GM21360 (cell line): ENCODE data around the gene MTRF1.
A peak's percentile ranks its signal among the peaks of the same experiment; 100 is the strongest.

Experiments used
- ATAC-seq: cut with Tn5 transposase; IDR thresholded peaks from one replicate; pipeline ENCODE4 v1.9.1; 2021; ENCODE audit warnings: mild to moderate bottlenecking, moderate library complexity; ENCODE audit not compliant: unreplicated experiment

MTRF1 gene

GRCh38 chr13:41224113-41225110, 39.0 kb downstream of the MTRF1 start:
- no peak for ATAC-seq

DNA sequence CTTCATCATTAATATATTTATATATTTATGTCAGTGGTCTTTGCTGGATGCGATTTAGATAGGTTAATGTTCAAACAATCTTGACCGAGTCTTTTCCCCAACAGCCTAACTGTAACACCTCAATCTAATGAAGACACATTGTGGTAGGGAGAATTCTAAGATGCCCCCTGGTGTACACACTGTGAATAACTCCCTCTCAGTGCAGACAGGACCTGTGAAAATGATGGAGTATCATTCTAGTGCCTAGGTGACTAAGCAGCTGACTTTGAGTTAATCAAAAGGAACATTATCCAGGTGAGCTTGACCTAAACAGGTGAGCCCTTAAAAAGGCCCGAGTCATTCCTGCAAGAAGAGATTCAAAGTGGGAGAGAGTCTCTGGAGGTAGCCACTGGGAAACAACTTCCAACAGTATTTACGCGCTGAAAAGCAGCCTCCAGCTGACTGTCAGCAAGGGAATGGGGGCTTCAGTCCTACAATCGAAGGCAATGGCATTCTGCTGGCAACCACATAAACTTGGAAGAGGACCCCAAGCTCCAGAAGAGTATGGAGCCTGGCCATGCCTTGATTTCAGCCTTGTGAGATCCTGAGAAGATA, 41.0 kb downstream of the MTRF1 start:
- ATAC-seq: no peak

DNA sequence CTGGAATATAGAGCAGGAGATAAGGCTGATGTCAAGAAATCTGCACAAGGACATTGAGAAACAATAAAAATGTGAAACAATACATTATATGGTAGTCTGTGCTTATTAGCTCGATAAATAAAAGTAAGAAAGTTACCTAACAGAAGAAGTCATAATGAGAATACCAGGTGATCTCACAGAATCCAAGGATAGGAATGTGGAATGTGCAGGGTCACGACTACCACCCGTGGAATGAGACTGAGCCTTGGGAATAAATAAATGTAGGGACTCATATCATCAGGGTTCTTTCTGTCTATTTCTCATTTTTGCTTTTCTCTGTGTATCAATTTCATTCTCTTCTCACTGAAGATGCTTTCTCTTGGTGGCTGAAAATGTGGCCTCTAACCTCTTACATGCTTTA, 43.0 kb downstream of the MTRF1 start:
- ATAC-seq: no peak

DNA sequence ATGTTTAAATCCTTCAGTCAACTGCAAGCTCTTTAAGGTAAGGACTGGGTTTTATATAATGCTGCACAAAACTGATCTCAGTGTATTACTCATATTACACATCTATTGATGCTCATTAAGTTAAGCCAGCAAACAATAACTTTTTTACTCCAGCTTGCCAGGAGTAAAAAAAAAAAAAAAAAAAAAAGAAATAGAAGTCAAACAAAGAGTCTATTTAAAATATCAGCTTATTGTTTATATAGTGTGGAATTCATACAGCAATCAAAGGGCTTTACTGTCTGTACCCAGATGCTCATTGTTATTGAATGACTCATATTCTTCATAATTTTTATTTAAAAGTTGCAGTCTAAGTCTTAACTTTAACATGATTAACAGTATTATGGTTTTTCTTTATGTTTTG, 47.2 kb downstream of the MTRF1 start:
- no peak for ATAC-seq

- no peak for ATAC-seq
These were observed 49.5 kb downstream of the MTRF1 start for GRCh38 chr13:41213919-41214318.

DNA sequence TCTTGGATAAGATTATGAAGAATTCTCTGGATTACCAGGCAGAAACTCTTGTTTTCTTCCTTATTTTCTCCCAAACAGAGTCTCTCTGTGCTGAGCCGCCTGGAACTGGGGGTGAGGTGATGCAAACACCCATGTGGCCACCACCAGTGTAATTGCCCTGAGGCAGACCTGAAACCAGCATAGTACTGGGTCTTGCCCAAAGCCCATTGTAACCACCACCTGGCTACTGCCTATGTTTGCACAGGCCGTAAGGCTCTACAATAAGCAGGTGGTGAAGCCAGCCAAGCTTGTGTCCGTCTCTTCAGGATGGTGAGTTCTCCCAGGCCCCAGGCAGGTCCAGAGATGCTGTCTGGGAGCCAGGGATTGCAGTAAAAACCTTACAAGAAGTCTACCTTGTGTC, 50.1 kb downstream of the MTRF1 start:
- no peak for ATAC-seq

DNA sequence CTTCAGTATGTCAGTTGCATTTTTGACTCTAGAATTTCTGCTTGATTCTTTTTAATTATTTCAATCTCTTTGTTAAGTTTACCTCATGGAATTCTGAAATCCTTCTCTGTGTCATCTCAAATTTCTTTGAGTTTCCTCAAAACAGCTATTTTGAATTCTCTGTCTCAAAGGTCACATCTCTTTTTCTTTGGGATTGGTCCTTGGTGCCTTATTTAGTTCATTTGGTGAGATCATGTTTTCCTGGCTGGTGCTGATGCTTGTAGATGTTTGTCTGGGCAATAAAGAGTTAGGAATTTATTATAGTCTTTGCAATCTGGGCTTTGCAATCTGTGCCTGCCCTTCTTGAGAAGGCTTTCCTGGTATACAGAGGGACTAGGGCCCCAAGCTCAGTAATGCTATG, 50.5 kb downstream of the MTRF1 start:
- ATAC-seq: no peak

DNA sequence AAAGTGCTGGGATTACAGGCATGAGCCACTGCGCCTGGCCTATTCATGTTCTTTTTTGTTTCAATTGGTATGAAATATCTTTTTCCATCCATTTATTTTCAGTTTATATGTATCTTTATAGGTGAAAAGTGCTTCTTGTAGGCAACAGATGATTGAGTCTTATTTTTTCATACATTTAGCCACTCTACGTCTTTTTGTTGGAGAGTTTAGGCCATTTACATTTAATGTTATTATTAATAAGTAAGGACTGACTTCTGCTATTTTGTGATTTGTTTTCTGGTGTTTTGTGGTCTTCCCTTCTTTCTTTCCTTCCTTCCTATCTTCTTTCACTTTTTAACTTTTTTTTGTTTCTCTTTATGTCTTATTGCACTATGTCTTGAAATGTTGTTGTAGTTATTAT, 52.3 kb downstream of the MTRF1 start:
- no peak for ATAC-seq

- no peak for ATAC-seq
These were observed 56.9 kb downstream of the MTRF1 start for GRCh38 chr13:41206467-41206866.

DNA sequence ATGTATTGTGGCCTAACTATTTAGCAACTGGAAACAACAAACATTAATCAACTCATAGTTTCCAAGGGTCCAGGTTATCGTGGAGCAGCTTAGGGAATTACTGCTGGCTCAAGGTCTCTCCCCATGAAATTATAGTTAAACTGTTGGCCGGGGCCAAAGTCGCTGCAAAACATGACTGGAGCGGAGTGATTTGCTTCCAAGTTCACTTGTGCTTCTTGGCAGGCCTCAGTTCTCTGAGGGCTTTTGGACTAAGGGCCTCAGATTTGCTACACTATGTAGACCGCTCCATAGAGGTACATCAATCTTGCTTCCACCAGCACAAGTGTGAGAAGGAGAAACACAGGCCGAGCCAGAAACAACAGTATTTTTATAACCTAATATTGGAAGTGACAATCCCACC, 59.6 kb downstream of the MTRF1 start:
- no peak for ATAC-seq

- no peak for ATAC-seq
These were observed 63.2 kb downstream of the MTRF1 start for GRCh38 chr13:41200126-41200525.

DNA sequence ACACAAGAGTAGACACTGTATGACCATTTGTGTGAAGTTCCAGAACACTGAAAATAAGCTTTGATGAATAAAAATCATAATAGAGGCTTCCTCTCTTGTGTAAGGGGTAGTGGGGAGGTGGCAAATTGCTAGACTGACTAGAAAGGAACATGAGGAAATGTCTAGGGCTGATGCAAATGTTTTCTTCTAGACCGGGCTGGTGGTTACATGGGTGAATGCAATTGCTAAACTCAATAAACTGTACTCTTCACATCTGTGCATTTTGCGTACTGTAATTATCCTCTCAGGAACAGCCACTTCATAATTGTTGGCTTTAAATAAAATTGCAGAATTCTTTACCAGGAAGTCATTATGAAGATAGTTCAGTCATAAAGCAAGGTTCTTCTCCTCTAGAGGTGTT, 63.9 kb downstream of the MTRF1 start:
- peak; percentile 50 for ATAC-seq

- ATAC-seq: no peak
These were observed 64.3 kb downstream of the MTRF1 start for GRCh38 chr13:41199079-41199478.

- no peak for ATAC-seq
These were observed 66.8 kb downstream of the MTRF1 start for GRCh38 chr13:41196620-41197019.

DNA sequence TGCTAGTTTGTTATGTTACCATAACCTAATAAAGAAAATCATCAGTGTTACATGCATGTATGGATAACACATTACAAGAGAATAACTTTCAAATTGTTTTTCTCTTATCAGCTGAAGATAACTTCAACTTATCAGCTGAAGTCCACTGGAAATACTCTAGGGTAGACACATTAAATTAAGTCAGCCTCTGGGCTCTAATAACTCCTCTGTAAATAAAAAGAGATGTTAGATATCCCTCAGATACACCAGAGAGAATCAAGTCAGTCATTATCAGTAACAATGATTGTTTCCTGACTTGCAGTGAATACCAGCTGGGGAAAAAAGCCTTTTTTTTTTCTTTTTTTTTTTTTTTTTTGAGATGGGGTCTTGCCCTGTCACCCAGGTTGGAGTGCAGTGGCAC, 67.4 kb downstream of the MTRF1 start:
- no peak for ATAC-seq

DNA sequence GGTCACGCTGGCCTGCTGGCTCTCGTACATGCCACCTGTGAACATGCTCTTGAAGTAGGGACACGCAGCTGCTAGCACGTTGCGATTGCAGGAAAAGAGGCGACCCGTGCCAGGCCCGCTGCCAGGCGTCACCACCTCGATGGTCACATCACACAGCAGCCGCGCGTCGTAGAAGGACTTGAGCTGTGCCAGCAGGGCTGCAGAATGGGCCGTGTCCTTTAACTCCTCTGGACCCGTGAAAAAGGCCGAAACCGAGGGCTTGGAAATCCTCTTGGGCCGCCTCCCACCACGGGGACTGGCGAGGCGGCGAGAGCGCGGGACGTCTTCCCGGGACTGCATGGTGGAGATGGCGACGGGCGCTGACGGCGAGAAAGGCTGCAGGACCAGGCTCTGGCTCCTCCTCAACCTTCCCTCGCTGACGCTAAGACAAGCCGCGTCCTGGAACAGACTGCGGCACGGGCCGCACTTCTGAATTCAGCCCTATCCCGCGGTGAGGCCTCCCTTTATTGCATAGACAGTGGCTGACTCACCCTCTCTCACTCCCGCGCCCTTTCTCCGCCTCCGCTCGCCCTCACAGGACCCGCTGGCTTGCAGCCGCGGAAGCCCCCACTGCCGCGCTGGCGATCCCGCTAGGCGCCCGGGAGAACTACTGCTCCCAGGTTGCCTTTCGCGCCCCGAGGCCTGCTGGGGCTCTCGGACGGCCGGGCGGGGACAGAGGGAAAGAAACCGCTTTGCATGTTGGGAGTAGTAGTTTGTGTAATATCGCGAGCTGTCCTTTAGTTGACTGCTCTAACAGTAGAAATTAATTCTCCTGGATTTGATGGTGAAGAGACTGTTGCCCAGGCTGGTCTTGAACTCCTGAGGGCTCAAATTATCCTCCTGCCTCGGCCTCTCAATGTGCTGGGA, 69.2 kb downstream of the MTRF1 start, which contains the start of gene KBTBD7:
Gene KBTBD7, minus strand, starts transcription at position 651 of the 906 bp plus-strand sequence. Its CDS starts 312 bp downstream, at position 339.
- ATAC-seq: peak; percentile 94

GRCh38 chr13:41193469-41193868, 69.9 kb downstream of the MTRF1 start:
- ATAC-seq: no peak

DNA sequence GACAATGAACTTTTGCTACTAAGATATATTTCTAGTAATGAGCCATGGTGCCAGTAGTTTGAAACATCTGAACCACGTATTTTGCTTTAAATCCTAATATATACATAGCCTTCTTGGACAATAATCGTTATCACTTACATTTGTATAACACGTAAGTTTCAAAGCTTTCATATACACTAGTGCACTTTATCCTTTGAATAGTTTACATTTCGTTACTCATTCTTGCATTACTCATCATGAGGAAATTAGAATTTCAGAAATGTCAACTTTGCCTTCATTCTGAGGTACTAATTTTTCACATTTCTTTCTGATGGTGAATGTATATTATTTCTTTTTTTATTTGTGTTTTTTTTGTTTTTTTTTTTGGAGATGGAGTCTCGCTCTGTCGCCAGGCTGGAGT, 74.8 kb downstream of the MTRF1 start:
- ATAC-seq: no peak

- ATAC-seq: no peak
These were observed 76.9 kb downstream of the MTRF1 start for GRCh38 chr13:41186481-41186880.

DNA sequence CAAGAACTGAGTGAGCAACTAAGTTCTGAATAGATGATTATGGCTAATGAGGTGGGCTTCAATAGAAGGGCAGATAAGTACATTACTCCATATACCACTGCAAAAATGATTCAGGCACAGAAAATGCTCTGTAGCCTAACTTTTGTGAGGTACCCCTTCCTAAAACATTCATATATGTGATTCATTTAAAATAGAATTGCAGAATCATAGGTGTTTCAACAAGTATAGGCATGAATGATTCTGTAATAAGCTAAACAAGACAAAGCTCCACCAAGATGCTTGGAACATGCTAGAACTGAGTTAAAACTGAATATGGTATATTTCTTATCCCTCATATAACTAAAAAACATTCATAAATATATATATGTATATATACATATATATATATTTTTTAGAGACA, 81.1 kb downstream of the MTRF1 start:
- no peak for ATAC-seq

DNA sequence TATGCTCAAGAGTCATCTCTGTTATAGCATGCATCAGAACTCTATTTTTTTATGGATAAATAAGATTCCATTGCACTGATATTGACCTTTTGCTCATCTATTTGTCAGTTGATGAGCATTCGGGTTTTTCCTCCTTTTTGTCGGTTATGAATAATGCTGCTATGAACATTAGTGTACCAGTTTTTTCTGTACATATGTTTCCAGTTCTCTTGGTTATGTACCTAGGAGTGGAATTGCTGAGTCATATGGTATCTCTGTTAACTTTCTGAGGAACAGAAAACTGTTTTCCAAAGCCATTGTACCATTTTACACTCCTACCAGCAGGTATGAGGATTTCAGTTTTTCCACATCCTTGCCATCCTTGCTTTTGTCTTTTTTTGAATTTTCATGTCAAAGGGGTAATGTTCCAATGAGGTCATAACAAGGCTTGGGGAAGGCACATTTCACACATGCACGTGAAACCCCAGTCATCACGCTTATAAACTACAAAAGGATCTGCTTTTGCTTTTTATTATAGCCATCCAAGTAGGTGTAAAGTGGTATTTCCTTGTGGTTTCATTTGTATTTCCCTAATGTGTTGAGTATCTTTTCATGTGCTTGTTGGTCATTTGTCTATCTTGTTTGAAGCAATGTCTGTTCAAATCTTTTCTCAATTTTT, 83.7 kb downstream of the MTRF1 start:
- ATAC-seq: no peak
